Pancreas (tissue), 10 donors: ENCODE measurements around the gene CT47A1. TPM values are rescaled to one million over a fixed set of nuclear protein-coding genes. Genes with fewer than 3 reads are reported as not detected.

Source experiments
- ATAC-seq, 4 donors: fragments of 200-7000 bp; cut with Tn5 transposase; one replicate each; pipeline versions ENCODE4 v1.8.0 to v1.9.1; 2020; ENCODE audit warnings: mild to moderate bottlenecking in 4 of 4, moderate library complexity in 4 of 4
- DNase-seq, 6 donors: peaks; one replicate each; pipeline ENCODE4 v3.0.0-alpha.2; 2020
- FAIRE-seq: peaks from 2 replicates; lab custom pipeline; 2012; peaks lifted over from hg19 to GRCh38; lab: Jason Lieb, UNC
- H3K27ac ChIP-seq, 4 donors: fragments of 200-600 bp; sonication (generic); 1 replicate in 3 of 4; 2 replicates in 1 of 4; pipeline versions ENCODE4 v1.5.0 to v1.8.0; 2020
- H3K27me3 ChIP-seq, 4 donors: fragments of 200-600 bp; one replicate each; pipeline ENCODE4 v1.8.0; 2021
- H3K36me3 ChIP-seq, 3 donors: fragments of 200-600 bp; sonication (generic) in 1 of 3; one replicate each; pipeline versions ENCODE4 v1.5.0 to v1.8.0; 2020 to 2021
- H3K4me1 ChIP-seq, 3 donors: fragments of 200-600 bp; one replicate each; pipeline ENCODE4 v1.8.0; 2021
- H3K4me3 ChIP-seq, 4 donors: fragments of 200-600 bp; sonication (generic) in 2 of 4; one replicate each; pipeline versions ENCODE4 v1.5.0 to v1.8.0; 2020 to 2021
- H3K9me3 ChIP-seq, 4 donors: fragments of 200-600 bp; one replicate each; pipeline ENCODE4 v1.8.0; 2021
- CTCF ChIP-seq, 4 donors: fragments of 200-600 bp; sonication (generic) in 3 of 4; IDR thresholded peaks; one replicate each; pipeline versions ENCODE4 v1.5.0 to v1.8.0; 2021; ENCODE audit warnings: antibody characterized with exemption in 4 of 4
- WGBS, 2 donors: extraction: QIAGEN DNeasy Blood & Tissue Kit; methylation state at CpG; one replicate each; pipeline ENCODE4 v1.1.7; 2013; 5-methylcytosine and 5-hydroxymethylcytosine counted together
- intact Hi-C, 3 donors: fragments of 100-400 bp; cut with DNase I; formaldehyde crosslinking; loops; one replicate each; pipeline versions ENCODE4 v1.11.1 to v1.14.2; 2022
- polyA plus RNA-seq, 2 donors: library from polyadenylated mRNA; stranded (reverse); fragments of 200-250 nt; gene quantifications; one replicate each; pipeline ENCODE4 v1.2.3, GENCODE V29; 2013
- total RNA-seq, 6 donors: library from RNA; stranded (reverse); fragmentation: NEBNext Ultra II Directional in 4 of 6; extraction: Animal tissue kit (Norgen Biotek cat#: 25700) in 4 of 6; gene quantifications; one replicate each; pipeline versions ENCODE4 v1.2.1 to v1.2.4, GENCODE V29; 2021 to 2023
- donor health status: healthy with polysubstance abuse.
- donor health status: DM: no; HTN: no; CAD: no; lungs with moderate emphysema.
- donor health status: DM: no; HTN: no; CAD: no.
- donor health status: control.
- donor health status: control.
- donor health status: Bipolar disorder and iron deficiency.
- donor health status: DM: yes; HTN: yes; CAD: no.
- donor health status: DM: no; HTN: no; CAD: no.
- donor health status: DM: no; HTN: no; CAD: no.
- donor health status: DM: yes; HTN: yes; CAD: no.

The CT47A1 gene
- total and polyA plus RNA-seq, 8 donors, result not detected

DNA sequence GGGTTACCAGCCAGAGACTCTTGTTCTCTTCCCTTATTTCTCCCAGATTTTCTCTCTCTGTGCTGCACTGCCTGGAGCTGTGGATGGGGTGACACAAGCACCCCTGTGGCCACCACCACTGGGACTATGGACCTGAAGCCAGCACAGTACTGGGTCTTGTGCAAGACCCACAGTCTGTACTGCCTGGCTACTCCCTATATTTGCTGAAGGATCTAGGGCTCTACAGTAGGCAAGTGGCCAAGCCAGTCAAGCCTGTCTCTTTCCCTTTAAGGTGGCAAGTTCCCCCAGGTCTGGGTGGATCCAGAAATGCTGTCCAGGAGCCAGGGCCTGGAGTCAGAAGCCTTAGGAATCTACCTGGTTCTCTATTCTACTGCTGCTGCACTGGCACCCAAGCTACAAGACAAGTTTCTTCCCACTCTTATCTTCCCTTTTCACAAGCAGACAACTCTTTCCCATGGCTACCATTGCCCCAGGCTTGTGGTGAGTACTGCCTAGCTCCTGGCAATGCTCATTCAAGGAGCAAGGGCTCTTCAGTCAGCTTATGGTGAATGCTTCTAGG is 28.4 kb upstream of the CT47A1 start:
- DNase-seq, result no peak
- Histone ChIP-seq H3K4me3 (no peak overlapping the region), H3K36me3 (no peaks in the 10 kb centered on the region), H3K27ac (no peak overlapping the region), H3K27me3 (no peaks in the 10 kb centered on the region), H3K4me1 (no peaks in the 10 kb centered on the region), H3K9me3 (no peaks in the 10 kb centered on the region)
- TF ChIP-seq CTCF (IDR thresholded peaks at IDR 0.05), result no peak
- intact Hi-C loops, result no loop called here
- FAIRE-seq, result no peak
- ATAC-seq, result no peak

DNA sequence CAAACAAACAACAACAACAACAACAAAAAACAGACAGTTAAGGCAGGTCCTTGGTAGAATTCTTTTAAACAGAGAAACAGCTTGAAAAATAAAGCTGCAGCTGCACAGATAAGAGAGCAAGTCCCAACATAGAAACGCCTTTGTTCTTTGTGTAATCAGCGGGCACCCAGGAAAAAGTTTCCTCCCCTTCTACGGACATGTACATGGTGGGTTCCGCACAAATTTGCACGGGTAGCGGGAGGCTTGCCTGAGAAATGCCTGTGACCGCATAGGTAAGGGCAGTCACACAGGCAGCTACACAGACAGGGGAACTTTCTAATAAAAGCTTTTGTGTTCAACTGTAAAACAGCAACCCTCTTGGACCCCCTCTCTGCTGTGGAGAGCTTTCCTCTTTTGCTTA is 25.7 kb upstream of the CT47A1 start:
- no peak for TF ChIP-seq CTCF (IDR thresholded peaks at IDR 0.05)
- no peak overlapping the region for H3K27ac ChIP-seq
- H3K36me3 ChIP-seq, result no peaks in the 10 kb centered on the region
- WGBS, 2 donors, result 7 to 36% methylated on average over 7 of the region's 7 CpGs
- H3K4me3 ChIP-seq, result no peak overlapping the region
- ATAC-seq (no peak), DNase-seq (no peak), FAIRE-seq (no peak)
- H3K9me3 ChIP-seq, result no peaks in the 10 kb centered on the region
- intact Hi-C loops, result no loop called here
- H3K27me3 ChIP-seq, result no peaks in the 10 kb centered on the region
- H3K4me1 ChIP-seq, result no peaks in the 10 kb centered on the region

DNA sequence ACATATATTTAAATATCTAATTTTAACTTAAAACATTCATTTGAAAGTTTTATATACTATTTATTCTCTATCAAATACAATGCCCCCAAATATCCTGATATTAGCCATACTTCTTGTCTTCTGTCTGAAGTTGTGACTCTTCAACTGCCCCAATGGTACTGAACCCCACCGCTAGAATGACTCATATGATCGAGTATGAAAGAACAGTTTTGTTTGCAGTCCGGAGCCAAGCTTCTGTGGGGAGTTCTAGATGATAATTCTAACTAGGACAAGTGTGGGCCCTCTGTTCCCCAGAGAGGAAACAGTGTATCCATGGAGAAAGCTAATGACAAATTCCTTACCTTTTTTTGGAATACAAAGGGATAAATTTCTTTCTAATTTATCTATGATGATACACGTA is 24.7 kb upstream of the CT47A1 start:
- Histone ChIP-seq H3K27ac (no peak overlapping the region), H3K36me3 (no peaks in the 10 kb centered on the region), H3K4me3 (no peak overlapping the region), H3K4me1 (no peaks in the 10 kb centered on the region), H3K27me3 (no peaks in the 10 kb centered on the region), H3K9me3 (no peaks in the 10 kb centered on the region)
- no peak for FAIRE-seq
- TF ChIP-seq CTCF (IDR thresholded peaks at IDR 0.05), result no peak
- ATAC-seq, result no peak
- no peak for DNase-seq
- intact Hi-C loops, result no loop called here
- WGBS, 2 donors, result 46 to 70% methylated on average over 4 of the region's 4 CpGs

GRCh38 chrX:121009764-121010163 is 24.2 kb upstream of the CT47A1 start:
- H3K27me3 ChIP-seq, result no peaks in the 10 kb centered on the region
- FAIRE-seq, result no peak
- no peak for TF ChIP-seq CTCF (IDR thresholded peaks at IDR 0.05)
- no peaks in the 10 kb centered on the region for H3K4me1 ChIP-seq
- intact Hi-C loops, result no loop called here
- H3K36me3 ChIP-seq, result no peaks in the 10 kb centered on the region
- ATAC-seq, result no peak
- no peak overlapping the region for H3K27ac ChIP-seq
- DNase-seq, result no peak
- no peak overlapping the region for H3K4me3 ChIP-seq
- 62 to 67% methylated on average over 3 of the region's 3 CpGs for WGBS, 2 donors
- no peaks in the 10 kb centered on the region for H3K9me3 ChIP-seq

DNA sequence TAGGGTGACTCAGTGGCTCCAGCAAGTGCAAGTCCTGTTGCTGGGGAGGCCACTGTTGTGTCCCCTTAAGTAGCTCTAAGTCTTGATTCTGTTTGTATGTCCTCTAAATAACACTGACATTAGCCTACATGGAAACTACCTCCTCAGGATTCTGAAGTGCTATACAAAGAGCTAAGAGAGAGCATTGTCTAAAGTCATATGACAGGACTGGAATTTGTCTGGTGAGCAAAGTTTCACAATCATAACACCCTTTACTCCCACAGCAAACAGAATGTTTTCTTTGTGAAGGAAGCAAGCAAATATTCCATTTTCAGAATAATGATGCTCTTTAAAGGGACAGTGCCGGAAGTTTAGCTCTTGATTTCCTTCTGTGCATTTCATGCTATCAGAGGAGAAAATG is 23.4 kb upstream of the CT47A1 start:
- FAIRE-seq (no peak), DNase-seq (no peak), ATAC-seq (no peak)
- intact Hi-C loops, result no loop called here
- TF ChIP-seq CTCF (IDR thresholded peaks at IDR 0.05), result no peak
- WGBS, 2 donors, result 60 to 78% methylated on average over 1 of the region's 1 CpG
- no peaks in the 10 kb centered on the region for H3K9me3 ChIP-seq
- H3K4me3 ChIP-seq, result no peak overlapping the region
- no peaks in the 10 kb centered on the region for H3K4me1 ChIP-seq
- no peak overlapping the region for H3K27ac ChIP-seq
- no peaks in the 10 kb centered on the region for H3K36me3 ChIP-seq
- no peaks in the 10 kb centered on the region for H3K27me3 ChIP-seq
